Measurements from ENCODE around the gene RARB.

GRCh38 chr3:25558121-25558520 lies 130.1 kb downstream of the RARB start:
- TF ChIP-seq CTCF (conservative IDR thresholded peaks at IDR 0.05; ENCODE audit: low read depth, low read length) (no peak), EZH2 (IDR thresholded peaks at IDR 0.05; ENCODE audit: borderline replicate concordance, low read depth, low read length, poor library complexity, severe bottlenecking) (no peak)
